HG02884 (cell line): Measurements from ENCODE around the gene KIAA1958.

Experiments
- ATAC-seq: cut with Tn5 transposase; IDR thresholded peaks from one replicate; pipeline ENCODE4 v1.9.1; 2021; ENCODE audit warnings: mild to moderate bottlenecking, moderate library complexity; ENCODE audit not compliant: unreplicated experiment

The KIAA1958 gene

GRCh38 chr9:112526973-112527372, 40.3 kb downstream of the KIAA1958 start:
- ATAC-seq = no peak

- no peak for ATAC-seq
These were observed 41.3 kb downstream of the KIAA1958 start for GRCh38 chr9:112527959-112528358.

- ATAC-seq = no peak
These were observed 42.7 kb downstream of the KIAA1958 start for GRCh38 chr9:112529316-112529715.

GRCh38 chr9:112530751-112531205, 44.2 kb downstream of the KIAA1958 start:
- ATAC-seq = no peak

- no peak for ATAC-seq
These were observed 45.1 kb downstream of the KIAA1958 start for GRCh38 chr9:112531666-112532282.

GRCh38 chr9:112532427-112532826, 45.8 kb downstream of the KIAA1958 start:
- ATAC-seq = no peak

GRCh38 chr9:112533660-112534059, 47.0 kb downstream of the KIAA1958 start:
- ATAC-seq = no peak

GRCh38 chr9:112535301-112535700, 48.7 kb downstream of the KIAA1958 start:
- ATAC-seq = no peak

GRCh38 chr9:112535811-112536210, 49.2 kb downstream of the KIAA1958 start:
- no peak for ATAC-seq

- no peak for ATAC-seq
These were observed 50.9 kb downstream of the KIAA1958 start for GRCh38 chr9:112537561-112537960.

- ATAC-seq = no peak
These were observed 54.2 kb downstream of the KIAA1958 start for GRCh38 chr9:112540800-112541199.

- no peak for ATAC-seq
These were observed 55.1 kb downstream of the KIAA1958 start for GRCh38 chr9:112541685-112542084.

- ATAC-seq = no peak
These were observed 56.1 kb downstream of the KIAA1958 start for GRCh38 chr9:112542593-112543292.

GRCh38 chr9:112544477-112544876, 57.9 kb downstream of the KIAA1958 start:
- no peak for ATAC-seq

GRCh38 chr9:112545237-112545636, 58.6 kb downstream of the KIAA1958 start:
- no peak for ATAC-seq

GRCh38 chr9:112546149-112547012, 59.8 kb downstream of the KIAA1958 start:
- ATAC-seq = no peak

- ATAC-seq = no peak
These were observed 61.4 kb downstream of the KIAA1958 start for GRCh38 chr9:112548051-112548440.

- no peak for ATAC-seq
These were observed 62.4 kb downstream of the KIAA1958 start for GRCh38 chr9:112548836-112549595.

- ATAC-seq = no peak
These were observed 63.9 kb downstream of the KIAA1958 start for GRCh38 chr9:112550531-112550930.

- no peak for ATAC-seq
These were observed 65.0 kb downstream of the KIAA1958 start for GRCh38 chr9:112551641-112552040.
